H1 (cell line): ENCODE results near the gene WDR81. TPM values are rescaled to one million over a fixed set of nuclear protein-coding genes. Genes with fewer than 3 reads are reported as not detected.
"Not testable (repeated sequence)": the region's sequence is repeated elsewhere in the genome, so short reads cannot be mapped to it uniquely, and the experiment has no call there.

Experiments
- CTCF ChIA-PET: fragments of 300-600 bp; sonication (Branson Sonifier 250); formaldehyde crosslinking; loops from one replicate; lab custom pipeline; 2021; ENCODE audit not compliant: partially characterized antibody; lab: Charles Lee
- POLR2A ChIA-PET: fragments of 300-600 bp; sonication (Branson Sonifier 250); formaldehyde crosslinking; loops from one replicate; lab custom pipeline; 2021; ENCODE audit warnings: inconsistent platforms; ENCODE audit not compliant: partially characterized antibody; lab: Charles Lee
- DNase-seq, 2 experiments: peaks; one replicate each; pipeline versions ENCODE4 v3.0.0 to v3.0.0-alpha.2; 2010 to 2022; ENCODE audit warnings: low spot score in 2 of 2, low read depth in 1 of 2, mixed read lengths in 1 of 2
- FAIRE-seq: peaks from 2 replicates; lab custom pipeline; 2011; peaks lifted over from hg19 to GRCh38; lab: Jason Lieb, UNC
- H2AFZ ChIP-seq: 2 replicates; pipeline ENCODE4 v1.8.1; 2012; ENCODE audit warnings: low read length, inconsistent platforms
- H2AK5ac ChIP-seq: 2 replicates; pipeline ENCODE4 v1.6.1; 2013; ENCODE audit warnings: low read depth, low read length
- H2BK120ac ChIP-seq: replicated peaks from 2 replicates; pipeline ENCODE3; 2013; ENCODE audit warnings: low read depth, low read length, inconsistent platforms
- H2BK12ac ChIP-seq: 2 replicates; pipeline ENCODE4 v1.6.1; 2013; ENCODE audit warnings: low read depth, low read length
- H2BK15ac ChIP-seq: 2 replicates; pipeline ENCODE4 v1.6.1; 2013; ENCODE audit warnings: low read length
- H2BK20ac ChIP-seq: 2 replicates; pipeline ENCODE4 v1.6.1; 2013; ENCODE audit warnings: low read length
- H2BK5ac ChIP-seq: 2 replicates; pipeline ENCODE4 v1.6.1; 2013; ENCODE audit warnings: low read depth, low read length
- H3K14ac ChIP-seq: 2 replicates; pipeline ENCODE4 v1.6.1; 2013; ENCODE audit warnings: inconsistent platforms; ENCODE audit not compliant: insufficient read length
- H3K18ac ChIP-seq: 2 replicates; pipeline ENCODE4 v1.6.1; 2013; ENCODE audit warnings: low read length; ENCODE audit errors: extremely low read depth
- H3K23ac ChIP-seq: 2 replicates; pipeline ENCODE4 v1.6.1; 2013; ENCODE audit warnings: inconsistent platforms; ENCODE audit not compliant: insufficient read length
- H3K23me2 ChIP-seq: 2 replicates; pipeline ENCODE4 v1.6.1; 2013; ENCODE audit warnings: low read depth, low read length
- H3K27ac ChIP-seq: 2 replicates; pipeline ENCODE4 v1.6.1; 2011; ENCODE audit warnings: low read depth, low read length, inconsistent platforms
- H3K27me3 ChIP-seq, 4 experiments: replicated peaks in 1 of 4; 1 replicate in 1 of 4; 2 replicates in 3 of 4; pipeline versions ENCODE4 v1.6.1 to v1.8.1; 2011 to 2013; ENCODE audit warnings: low read length in 3 of 4, mild to moderate bottlenecking in 3 of 4, inconsistent platforms in 2 of 4, mixed read lengths in 2 of 4, moderate library complexity in 1 of 4; ENCODE audit not compliant: control insufficient read depth in 3 of 4, insufficient read depth in 3 of 4; ENCODE audit errors: extremely low read depth in 1 of 4
- H3K36me3 ChIP-seq, 4 experiments: 2 replicates each; pipeline versions ENCODE4 v1.6.1 to v1.8.1; 2011 to 2013; ENCODE audit warnings: mild to moderate bottlenecking in 4 of 4, low read length in 3 of 4, moderate library complexity in 2 of 4, control low read depth in 1 of 4, inconsistent platforms in 1 of 4; ENCODE audit not compliant: insufficient read depth in 4 of 4, control insufficient read depth in 2 of 4
- H3K4ac ChIP-seq: replicated peaks from 2 replicates; pipeline ENCODE3; 2013; ENCODE audit warnings: low read length, low read depth, mixed read lengths, inconsistent platforms; ENCODE audit not compliant: insufficient read length
- H3K4me1 ChIP-seq, 4 experiments: replicated peaks in 1 of 4; 1 replicate in 1 of 4; 2 replicates in 3 of 4; pipeline versions ENCODE4 v1.6.1 to v1.8.1; 2011 to 2013; ENCODE audit warnings: low read length in 3 of 4, inconsistent platforms in 2 of 4, mixed read lengths in 1 of 4; ENCODE audit not compliant: insufficient read depth in 4 of 4, control insufficient read depth in 3 of 4
- H3K4me2 ChIP-seq, 2 experiments: 2 replicates each; pipeline versions ENCODE4 v1.6.1 to v1.8.1; 2011 to 2013; ENCODE audit warnings: low read depth in 2 of 2, low read length in 2 of 2, control low read depth in 1 of 2, inconsistent platforms in 1 of 2, mild to moderate bottlenecking in 1 of 2; ENCODE audit not compliant: insufficient read depth in 1 of 2
- H3K4me3 ChIP-seq, 4 experiments: fragments of 200-600, 300-600 bp in 1 of 4; sonication (generic), shearing (Covaris generic), sonication (Bioruptor Twin) in 1 of 4; 2 replicates each; pipeline versions ENCODE4 v1.5.1 to v1.8.1; 2011 to 2016; ENCODE audit warnings: low read length in 4 of 4, low read depth in 3 of 4, control low read depth in 2 of 4, inconsistent platforms in 2 of 4, mild to moderate bottlenecking in 2 of 4, mixed read lengths in 1 of 4, moderate library complexity in 1 of 4; ENCODE audit not compliant: insufficient read depth in 2 of 4; ENCODE audit errors: extremely low read depth in 1 of 4
- H3K56ac ChIP-seq: replicated peaks from 2 replicates; pipeline ENCODE3; 2013; ENCODE audit warnings: low read depth, mild to moderate bottlenecking, mixed read lengths, low read length, inconsistent platforms; ENCODE audit not compliant: insufficient read length
- H3K79me1 ChIP-seq: 2 replicates; pipeline ENCODE4 v1.6.1; 2013; ENCODE audit warnings: low read depth, low read length, control low read depth
- H3K79me2 ChIP-seq, 2 experiments: 2 replicates each; pipeline versions ENCODE4 v1.6.1 to v1.8.1; 2012 to 2013; ENCODE audit warnings: low read length in 2 of 2, mild to moderate bottlenecking in 2 of 2, inconsistent platforms in 1 of 2; ENCODE audit not compliant: insufficient read depth in 2 of 2, control insufficient read depth in 1 of 2
- H3K9ac ChIP-seq, 4 experiments: replicated peaks in 1 of 4; 1 replicate in 1 of 4; 2 replicates in 3 of 4; pipeline versions ENCODE4 v1.6.1 to v1.8.1; 2011 to 2013; ENCODE audit warnings: low read depth in 3 of 4, low read length in 3 of 4, control low read depth in 2 of 4, mild to moderate bottlenecking in 2 of 4, moderate library complexity in 2 of 4, inconsistent platforms in 1 of 4; ENCODE audit errors: extremely low read depth in 1 of 4
- H3K9me3 ChIP-seq, 2 experiments: 2 replicates each; pipeline versions ENCODE4 v1.6.1 to v1.8.1; 2012 to 2013; ENCODE audit warnings: mild to moderate bottlenecking in 2 of 2, moderate library complexity in 2 of 2, control low read depth in 1 of 2, inconsistent platforms in 1 of 2, low read depth in 1 of 2, low read length in 1 of 2, mixed read lengths in 1 of 2; ENCODE audit not compliant: insufficient read depth in 2 of 2
- H4K20me1 ChIP-seq, 2 experiments: replicated peaks in 1 of 2; 2 replicates each; pipeline versions ENCODE3 to v1.8.1; 2011 to 2013; ENCODE audit warnings: inconsistent platforms in 2 of 2, low read length in 2 of 2, mild to moderate bottlenecking in 1 of 2; ENCODE audit not compliant: insufficient read depth in 2 of 2, control insufficient read depth in 1 of 2
- H4K5ac ChIP-seq: 2 replicates; pipeline ENCODE4 v1.6.1; 2013; ENCODE audit warnings: low read length, low read depth, mixed read lengths, inconsistent platforms; ENCODE audit not compliant: insufficient read length
- H4K8ac ChIP-seq: 2 replicates; pipeline ENCODE4 v1.8.0; 2013; ENCODE audit warnings: mild to moderate bottlenecking, moderate library complexity, low read length, inconsistent platforms; ENCODE audit not compliant: insufficient read depth; ENCODE audit errors: extremely low read depth
- H4K91ac ChIP-seq: replicated peaks from 2 replicates; pipeline ENCODE3; 2013; ENCODE audit warnings: low read length, mixed read lengths, inconsistent platforms; ENCODE audit not compliant: insufficient read length
- WGBS, 2 experiments: shearing (Covaris generic) in 1 of 2; methylation state at CpG; one replicate each; pipeline versions ENCODE4 v1.1.6 to v1.1.7; 2013 to 2015; ENCODE audit warnings: low lambda C conversion rate in 2 of 2, mixed read lengths in 2 of 2, inconsistent platforms in 1 of 2, low coverage in 1 of 2, missing lambda C conversion rate in 1 of 2; ENCODE audit not compliant: insufficient replicate concordance in 2 of 2, insufficient coverage in 1 of 2, insufficient read length in 1 of 2; ENCODE audit errors: extremely low coverage in 1 of 2, missing lambda C conversion rate in 1 of 2; 5-methylcytosine and 5-hydroxymethylcytosine counted together
- polyA plus RNA-seq, 7 experiments: library from polyadenylated mRNA; depleted of rRNA in 3 of 7; stranded (reverse) in 5 of 7; unstranded in 2 of 7; fragments of >200 nt in 5 of 7; fragments of 200-250 nt in 2 of 7; gene quantifications; 1 replicate in 5 of 7; 2 replicates in 1 of 7; 4 replicates in 1 of 7; pipeline versions ENCODE4 v1.2.1 to v1.2.3, GENCODE V29; 2011 to 2013; ENCODE audit warnings: missing spikeins in 2 of 7, mixed read lengths in 2 of 7
- total RNA-seq: library from RNA; stranded (reverse); fragmentation: NEBNext Ultra II Directional; extraction: Animal tissue kit (Norgen Biotek cat#: 25700); gene quantifications from 2 replicates; pipeline ENCODE4 v1.2.1, GENCODE V29; 2021

WDR81 gene
- total and polyA plus RNA-seq, 2 of the 8 experiments (the other 6 are each of a cell fraction or from before 2014, with no cell fraction given): 9.1 to 12.3 TPM

GRCh38 chr17:1722022-1722421, 2.5 kb upstream of the WDR81 start:
- POLR2A ChIA-PET: interaction anchor here (0.6 to 2.6 kb wide), 3 partner anchors 52 to 64 kb away, joined by 3 to 11 read pairs (median 3); no protein-coding TSS in a partner anchor
- H3K36me3 ChIP-seq, H3K4me1 ChIP-seq, H4K91ac ChIP-seq, H3K56ac ChIP-seq, H3K4me2 ChIP-seq, H2BK12ac ChIP-seq, H2BK15ac ChIP-seq, H2AK5ac ChIP-seq, H3K79me2 ChIP-seq, H3K9ac ChIP-seq, H2BK20ac ChIP-seq, H3K23ac ChIP-seq, H3K4ac ChIP-seq, H3K18ac ChIP-seq, H2BK5ac ChIP-seq, H3K27me3 ChIP-seq, H2AFZ ChIP-seq, DNase-seq, H2BK120ac ChIP-seq, H4K20me1 ChIP-seq, H3K27ac ChIP-seq, H4K5ac ChIP-seq, H3K4me3 ChIP-seq, H4K8ac ChIP-seq, FAIRE-seq, H3K9me3 ChIP-seq, H3K79me1 ChIP-seq, H3K14ac ChIP-seq: not testable (repeated sequence)
- peaks cover 13% of the 10 kb centered on the region for H3K23me2 ChIP-seq
- CTCF ChIA-PET: interaction anchor here (0.6 to 6.9 kb wide), 23 partner anchors 9 to 210 kb away, joined by 3 to 117 read pairs (median 6); partner anchors contain the start of gene SERPINF1
- 94% methylated on average over 7 of the region's 8 CpGs; no CpG with 5 or more reads in 1 of the 2 experiments for WGBS, 2 experiments
